GM21528 (cell line): ENCODE results near the gene TSPAN12.
"Not testable (repeated sequence)": the region's sequence is repeated elsewhere in the genome, so short reads cannot be mapped to it uniquely, and the experiment has no call there.

Source experiments
- ATAC-seq: cut with Tn5 transposase; IDR thresholded peaks from one replicate; pipeline ENCODE4 v1.9.1; 2021; ENCODE audit warnings: mild to moderate bottlenecking, moderate library complexity; ENCODE audit not compliant: unreplicated experiment, low FRiP score

TSPAN12 gene

GRCh38 chr7:120857588-120858573, at the start of gene TSPAN12:
Gene TSPAN12, minus strand, starts transcription at chr7:120858144. Its CDS starts 1,381 bp downstream, at chr7:120856763.
- ATAC-seq = peak; percentile 91

GRCh38 chr7:120898715-120899499, 41.0 kb upstream of the TSPAN12 start:
- ATAC-seq = no peak

GRCh38 chr7:120895253-120895652, 37.3 kb upstream of the TSPAN12 start:
- ATAC-seq = not testable (repeated sequence)

GRCh38 chr7:120885602-120886001, 27.7 kb upstream of the TSPAN12 start:
- ATAC-seq = not testable (repeated sequence)

GRCh38 chr7:120877701-120878100, 19.8 kb upstream of the TSPAN12 start:
- no peak for ATAC-seq

GRCh38 chr7:120876922-120877321, 19.0 kb upstream of the TSPAN12 start:
- no peak for ATAC-seq

- ATAC-seq = no peak
Observed at GRCh38 chr7:120874722-120875121, 16.8 kb upstream of the TSPAN12 start.

- no peak for ATAC-seq
Observed at GRCh38 chr7:120874016-120874415, 16.1 kb upstream of the TSPAN12 start.

GRCh38 chr7:120873401-120873800, 15.5 kb upstream of the TSPAN12 start:
- ATAC-seq = no peak

GRCh38 chr7:120869700-120870099, 11.8 kb upstream of the TSPAN12 start:
- peak; percentile 59 for ATAC-seq

GRCh38 chr7:120867932-120868331, 10.0 kb upstream of the TSPAN12 start:
- ATAC-seq = no peak

GRCh38 chr7:120865191-120865981, 7.4 kb upstream of the TSPAN12 start:
- no peak for ATAC-seq

- no peak for ATAC-seq
Observed at GRCh38 chr7:120864141-120864900, 6.4 kb upstream of the TSPAN12 start.

- ATAC-seq = no peak
Observed at GRCh38 chr7:120862987-120863590, 5.1 kb upstream of the TSPAN12 start.

- no peak for ATAC-seq
Observed at GRCh38 chr7:120860156-120860555, 2.2 kb upstream of the TSPAN12 start.

GRCh38 chr7:120859459-120859858, 1.5 kb upstream of the TSPAN12 start:
- no peak for ATAC-seq

GRCh38 chr7:120856621-120857352, 1.2 kb downstream of the TSPAN12 start:
- ATAC-seq = peak; percentile 68

- no peak for ATAC-seq
Observed at GRCh38 chr7:120856198-120856597, 1.7 kb downstream of the TSPAN12 start.

- ATAC-seq = no peak
Observed at GRCh38 chr7:120852700-120853099, 5.2 kb downstream of the TSPAN12 start.
